OCI-LY1 (cell line): Measurements from ENCODE around the gene KRTAP3-1.
"Not testable (repeated sequence)": the region's sequence is repeated elsewhere in the genome, so short reads cannot be mapped to it uniquely, and the experiment has no call there.

Experiments
- H2AFZ ChIP-seq: fragments of 200-600 bp; sonication (generic), shearing (Covaris generic); 2 replicates; pipeline ENCODE4 v1.6.0; 2014; ENCODE audit warnings: antibody characterized with exemption, mild to moderate bottlenecking, low read length
- H3F3A ChIP-seq: fragments of 200-600 bp; sonication (generic), shearing (Covaris generic); 2 replicates; pipeline ENCODE4 v1.6.0; 2014; ENCODE audit warnings: mild to moderate bottlenecking, antibody characterized with exemption, low read length, moderate library complexity; ENCODE audit not compliant: insufficient read depth
- H3K27ac ChIP-seq: fragments of 200-600 bp; sonication (generic); 2 replicates; pipeline ENCODE4 v1.5.1; 2014; ENCODE audit warnings: low read length, mixed run types, mild to moderate bottlenecking, low read depth; ENCODE audit not compliant: poor library complexity, severe bottlenecking
- H3K27me3 ChIP-seq: fragments of 200-600 bp; sonication (generic); 2 replicates; pipeline ENCODE4 v1.6.0; 2014; ENCODE audit warnings: antibody characterized with exemption, mild to moderate bottlenecking, low read length, moderate library complexity; ENCODE audit not compliant: insufficient read depth
- H3K36me3 ChIP-seq: fragments of 200-600 bp; sonication (generic); 2 replicates; pipeline ENCODE4 v1.6.1; 2014; ENCODE audit warnings: mild to moderate bottlenecking, antibody characterized with exemption, low read length, moderate library complexity, mixed read lengths; ENCODE audit not compliant: insufficient read depth
- H3K4me1 ChIP-seq: fragments of 200-600 bp; sonication (generic); 2 replicates; pipeline ENCODE4 v1.5.1; 2014; ENCODE audit warnings: mild to moderate bottlenecking, low read length, moderate library complexity; ENCODE audit not compliant: insufficient read depth, severe bottlenecking
- H3K4me2 ChIP-seq: fragments of 200-600 bp; sonication (generic), shearing (Covaris generic); 2 replicates; pipeline ENCODE4 v1.6.1; 2014; ENCODE audit warnings: low read length
- H3K4me3 ChIP-seq: fragments of 200-600 bp; sonication (generic); 2 replicates; pipeline ENCODE4 v1.5.1; 2014; ENCODE audit warnings: low read length, low read depth, mild to moderate bottlenecking, mixed read lengths; ENCODE audit not compliant: poor library complexity, severe bottlenecking
- H3K79me2 ChIP-seq: fragments of 200-600 bp; shearing (Covaris generic); 2 replicates; pipeline ENCODE4 v1.6.1; 2016; ENCODE audit warnings: mixed run types, low read length, mixed read lengths; ENCODE audit not compliant: insufficient read depth
- H3K9ac ChIP-seq: fragments of 200-600 bp; sonication (generic), shearing (Covaris generic); 2 replicates; pipeline ENCODE4 v1.6.1; 2014; ENCODE audit warnings: mild to moderate bottlenecking, low read length, mixed read lengths
- H3K9me2 ChIP-seq: fragments of 200-600 bp; sonication (generic), shearing (Covaris generic); 2 replicates; pipeline ENCODE4 v1.6.1; 2014; ENCODE audit warnings: low read depth, mild to moderate bottlenecking, low read length, mixed read lengths
- H3K9me3 ChIP-seq: fragments of 200-600 bp; shearing (Covaris generic); 2 replicates; pipeline ENCODE4 v1.6.1; 2014; ENCODE audit warnings: low read length, mixed read lengths
- H4K20me1 ChIP-seq: fragments of 200-600 bp; sonication (generic), shearing (Covaris generic); 2 replicates; pipeline ENCODE4 v1.6.0; 2016; ENCODE audit warnings: mild to moderate bottlenecking, low read length; ENCODE audit not compliant: insufficient read depth
- EZH2 ChIP-seq: fragments of 200-600 bp; sonication (generic), shearing (Covaris generic); IDR thresholded peaks from 2 replicates; pipeline ENCODE4 v1.8.0; 2017; ENCODE audit warnings: borderline replicate concordance, mixed run types, mild to moderate bottlenecking, antibody characterized with exemption, low read length, moderate library complexity, mixed read lengths
- TF ChIP-seq, protein P1 (sequence below): fragments of 200-600 bp; sonication (generic), shearing (Covaris generic); IDR thresholded peaks from 2 replicates; pipeline ENCODE4 v1.5.1; 2017; ENCODE audit warnings: mild to moderate bottlenecking, antibody characterized with exemption, low read length, moderate library complexity, mixed read lengths

Gene KRTAP3-1

DNA sequence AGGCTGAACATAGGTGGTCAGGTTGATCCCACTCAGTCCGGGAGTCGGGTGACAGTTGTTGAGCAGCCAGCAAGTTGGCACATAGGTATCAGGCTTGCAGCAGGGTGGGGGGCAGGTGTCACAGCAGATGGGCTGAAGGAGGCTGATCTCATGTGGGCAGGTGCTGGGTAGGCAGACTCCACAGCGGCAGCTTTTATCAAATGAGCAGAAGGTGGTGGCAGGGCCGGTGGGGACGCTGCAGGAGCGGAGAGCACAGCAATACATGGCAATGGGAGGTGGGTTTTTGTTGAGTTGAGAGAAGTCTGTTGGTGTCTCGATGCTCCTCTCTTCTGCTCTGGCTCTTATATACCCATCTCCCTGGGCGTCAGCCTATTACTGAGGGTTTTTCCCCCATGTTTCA, at the start of gene KRTAP3-1:
Gene KRTAP3-1 (minus strand): TSS at position 318 of the 400 bp plus-strand sequence. CDS start 54 bp downstream, at position 264.
- Histone ChIP-seq H3K9ac (no peak within 1 kb of the TSS), H3K4me2 (no peak within 1 kb of the TSS), H3K9me3 (no peaks in the 10 kb centered on the region), H3K4me1 (no peaks in the 10 kb centered on the region), H3K9me2 (no peaks in the 10 kb centered on the region), H3F3A (no peaks in the 10 kb centered on the region), H3K27ac (no peak within 1 kb of the TSS), H2AFZ (no peak within 1 kb of the TSS), H3K4me3 (no peak within 1 kb of the TSS), H3K27me3 (no peaks in the 10 kb centered on the region; the same call in 1 of the 2 replicates), H3K79me2 (no peaks in the 10 kb centered on the region), H4K20me1 (no peaks in the 10 kb centered on the region), H3K36me3 (no peaks in the 10 kb centered on the region)
- TF ChIP-seq, protein P1, sequence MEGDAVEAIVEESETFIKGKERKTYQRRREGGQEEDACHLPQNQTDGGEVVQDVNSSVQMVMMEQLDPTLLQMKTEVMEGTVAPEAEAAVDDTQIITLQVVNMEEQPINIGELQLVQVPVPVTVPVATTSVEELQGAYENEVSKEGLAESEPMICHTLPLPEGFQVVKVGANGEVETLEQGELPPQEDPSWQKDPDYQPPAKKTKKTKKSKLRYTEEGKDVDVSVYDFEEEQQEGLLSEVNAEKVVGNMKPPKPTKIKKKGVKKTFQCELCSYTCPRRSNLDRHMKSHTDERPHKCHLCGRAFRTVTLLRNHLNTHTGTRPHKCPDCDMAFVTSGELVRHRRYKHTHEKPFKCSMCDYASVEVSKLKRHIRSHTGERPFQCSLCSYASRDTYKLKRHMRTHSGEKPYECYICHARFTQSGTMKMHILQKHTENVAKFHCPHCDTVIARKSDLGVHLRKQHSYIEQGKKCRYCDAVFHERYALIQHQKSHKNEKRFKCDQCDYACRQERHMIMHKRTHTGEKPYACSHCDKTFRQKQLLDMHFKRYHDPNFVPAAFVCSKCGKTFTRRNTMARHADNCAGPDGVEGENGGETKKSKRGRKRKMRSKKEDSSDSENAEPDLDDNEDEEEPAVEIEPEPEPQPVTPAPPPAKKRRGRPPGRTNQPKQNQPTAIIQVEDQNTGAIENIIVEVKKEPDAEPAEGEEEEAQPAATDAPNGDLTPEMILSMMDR, result no peak
- TF ChIP-seq EZH2, result no peak

DNA sequence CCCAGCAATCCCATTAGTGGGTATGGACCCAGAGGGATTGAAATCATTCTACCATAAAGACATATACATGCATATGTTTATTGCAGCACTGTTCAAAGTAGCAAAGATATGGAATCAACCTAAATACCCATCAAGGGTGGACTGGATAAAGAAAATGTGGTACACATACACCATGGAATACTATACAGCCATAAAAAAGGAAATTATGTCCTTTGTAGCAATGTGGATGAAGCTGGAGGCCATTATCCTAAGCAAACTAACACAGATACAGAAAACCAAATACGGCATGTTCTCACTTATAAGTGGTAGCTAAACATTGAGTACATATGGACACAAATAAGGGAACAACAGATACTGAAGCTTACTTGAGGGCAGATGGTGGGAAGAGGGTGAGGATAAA, 48.6 kb upstream of the KRTAP3-1 start:
- Histone ChIP-seq H4K20me1 (no peaks in the 10 kb centered on the region), H2AFZ (no peak overlapping the region), H3K27ac (no peak overlapping the region), H3K9me3 (0 out of 2 replicates have a peak, but pooled peaks cover 2% of the 10 kb centered on the region), H3K9me2 (no peaks in the 10 kb centered on the region), H3K4me2 (no peak overlapping the region), H3K4me3 (no peak overlapping the region), H3K36me3 (no peaks in the 10 kb centered on the region), H3K79me2 (no peaks in the 10 kb centered on the region), H3K27me3 (0 out of 2 replicates have a peak, but pooled peaks cover 3% of the 10 kb centered on the region), H3F3A (no peaks in the 10 kb centered on the region), H3K4me1 (no peaks in the 10 kb centered on the region), H3K9ac (no peak overlapping the region)
- no peak for TF ChIP-seq EZH2
- TF ChIP-seq, protein P1, result no peak

DNA sequence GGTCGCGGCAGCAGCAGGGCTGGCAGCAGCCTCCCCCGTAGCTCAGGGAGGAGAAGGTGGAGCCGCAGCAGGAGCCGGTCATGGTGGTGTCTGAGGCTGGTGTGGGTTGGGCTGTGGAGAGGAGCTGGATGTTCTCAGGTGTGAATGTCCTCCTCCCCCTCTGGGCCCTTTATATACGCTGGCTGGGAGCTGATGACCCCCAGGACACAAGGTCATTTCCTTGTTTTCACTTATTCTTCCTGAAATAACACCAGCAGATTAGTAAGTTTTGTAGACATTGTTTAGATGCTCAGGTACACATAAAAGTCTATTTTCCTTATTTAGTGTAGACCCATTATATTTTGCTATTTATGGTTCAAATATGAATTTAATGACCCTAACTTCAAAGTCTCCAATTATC, 46.2 kb upstream of the KRTAP3-1 start, which contains the start of gene KRTAP2-2:
Gene KRTAP2-2 (minus strand): TSS at position 101 of the 400 bp plus-strand sequence. CDS start 19 bp downstream, at position 82.
- not testable (repeated sequence) for H3K9ac ChIP-seq, H3K4me3 ChIP-seq, H3K27ac ChIP-seq, H3K9me2 ChIP-seq, H3K36me3 ChIP-seq, H2AFZ ChIP-seq, H3F3A ChIP-seq, H4K20me1 ChIP-seq, H3K9me3 ChIP-seq, H3K79me2 ChIP-seq, H3K4me2 ChIP-seq, H3K27me3 ChIP-seq, H3K4me1 ChIP-seq

DNA sequence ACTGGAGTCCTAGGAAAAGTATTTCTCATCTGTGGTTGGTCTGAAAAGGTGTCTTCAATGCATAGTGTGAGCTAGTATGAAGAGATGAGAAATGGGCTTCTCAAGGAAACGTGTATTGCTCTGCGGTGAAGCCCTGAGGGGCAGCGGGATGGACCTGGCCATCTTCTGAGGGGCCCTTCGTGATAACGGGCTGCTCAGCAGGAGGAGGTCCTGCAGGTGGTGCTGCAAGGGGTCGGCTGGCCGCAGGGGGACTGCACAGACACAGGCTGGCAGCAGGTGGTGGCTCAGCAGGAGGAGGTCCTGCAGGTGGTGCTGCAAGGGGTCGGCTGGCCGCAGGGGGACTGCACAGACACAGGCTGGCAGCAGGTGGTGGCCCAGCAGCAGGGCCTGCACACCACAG, 45.6 kb upstream of the KRTAP3-1 start:
- not testable (repeated sequence) for H4K20me1 ChIP-seq, H3K79me2 ChIP-seq, H3K36me3 ChIP-seq, H3K9ac ChIP-seq, H3K4me1 ChIP-seq, H3K9me3 ChIP-seq, H3F3A ChIP-seq, H2AFZ ChIP-seq, H3K27ac ChIP-seq, H3K4me2 ChIP-seq, H3K27me3 ChIP-seq, H3K9me2 ChIP-seq, H3K4me3 ChIP-seq
